HCT116 (cell line): ENCODE data around the gene GXYLT2. TPM values are rescaled to one million over a fixed set of nuclear protein-coding genes. Genes with fewer than 3 reads are reported as not detected.
A peak's percentile ranks its signal among the peaks of the same experiment; 100 is the strongest.

ENCODE experiments used
- ATAC-seq: fragments of 200-7000 bp; cut with Tn5 transposase; 2 replicates; pipeline ENCODE4 v1.9.1; 2020; ENCODE audit warnings: mild to moderate bottlenecking, moderate library complexity
- BruUV-seq: library from RNA; stranded (reverse); fragments of 400-500 nt; replicated peaks from 2 replicates; lab custom pipeline; 2021; lab: Mats Ljungman, UMichigan
- CTCF ChIA-PET: fragments of 300-600 bp; sonication (Branson Sonifier 250); formaldehyde crosslinking; loops from one replicate; lab custom pipeline; 2021; ENCODE audit warnings: antibody characterized with exemption; lab: Charles Lee
- POLR2A ChIA-PET: fragments of 300-600, 350-600 bp; sonication (Branson Sonifier 250); formaldehyde crosslinking; loops from one replicate; lab custom pipeline; 2021; ENCODE audit warnings: antibody characterized with exemption; lab: Charles Lee
- RAD21 ChIA-PET, 2 experiments: fragments of 300-600 bp; sonication (Branson Sonifier 250); formaldehyde crosslinking; loops; one replicate each; lab custom pipeline; 2023; ENCODE audit warnings: low total read pairs in 2 of 2; ENCODE audit not compliant: uncharacterized antibody in 2 of 2, unreplicated experiment in 2 of 2, low non-redundant PET in 1 of 2; lab: Charles Lee
- DNase-seq: peaks from one replicate; pipeline ENCODE4 v3.0.0-alpha.2; 2010; ENCODE audit warnings: low read depth, low spot score
- H2AFZ ChIP-seq: fragments of 200-600 bp; shearing (Covaris generic), sonication (generic); 2 replicates; pipeline ENCODE4 v1.6.1; 2017; ENCODE audit warnings: low read depth, mixed run types, mixed read lengths, antibody characterized with exemption, low read length; ENCODE audit not compliant: poor library complexity, severe bottlenecking
- H3K27ac ChIP-seq: 2 replicates; pipeline ENCODE4 v1.5.1; 2012; ENCODE audit warnings: low read depth, low read length
- H3K27me3 ChIP-seq: fragments of 200-600 bp; sonication (generic); 2 replicates; pipeline ENCODE4 v1.6.1; 2016; ENCODE audit warnings: mixed run types, low read length, mixed read lengths; ENCODE audit not compliant: insufficient read depth
- H3K36me3 ChIP-seq, 2 experiments: fragments of 200-500 bp in 1 of 2; fragments of 200-600 bp in 1 of 2; sonication (Bioruptor generic) in 1 of 2; sonication (generic) in 1 of 2; 2 replicates each; pipeline versions ENCODE4 v1.5.1 to v1.6.1; 2014 to 2016; ENCODE audit warnings: low read length in 2 of 2, inconsistent platforms in 1 of 2, mixed read lengths in 1 of 2, mixed run types in 1 of 2; ENCODE audit not compliant: insufficient read depth in 2 of 2, control insufficient read depth in 1 of 2
- H3K4me1 ChIP-seq, 2 experiments: fragments of 200-600 bp in 1 of 2; sonication (generic) in 1 of 2; 2 replicates each; pipeline versions ENCODE4 v1.5.1 to v1.6.1; 2012 to 2017; ENCODE audit warnings: low read length in 2 of 2, inconsistent platforms in 1 of 2, mild to moderate bottlenecking in 1 of 2, mixed read lengths in 1 of 2, mixed run types in 1 of 2, moderate library complexity in 1 of 2; ENCODE audit not compliant: insufficient read depth in 2 of 2, control insufficient read depth in 1 of 2
- H3K4me2 ChIP-seq: fragments of 200-600 bp; sonication (generic); 2 replicates; pipeline ENCODE4 v1.6.1; 2017; ENCODE audit warnings: mixed run types, low read length, mixed read lengths
- H3K4me3 ChIP-seq, 2 experiments: fragments of 200-600 bp in 1 of 2; sonication (generic) in 1 of 2; replicated peaks in 1 of 2; 2 replicates each; pipeline ENCODE4 v1.5.1; 2011 to 2016; ENCODE audit warnings: low read length in 2 of 2, control low read depth in 1 of 2, low read depth in 1 of 2, mild to moderate bottlenecking in 1 of 2, mixed read lengths in 1 of 2, mixed run types in 1 of 2
- H3K79me2 ChIP-seq: fragments of 200-600 bp; sonication (generic); 2 replicates; pipeline ENCODE4 v1.6.1; 2017; ENCODE audit warnings: mild to moderate bottlenecking, mixed run types, low read length, moderate library complexity, mixed read lengths; ENCODE audit not compliant: insufficient read depth
- H3K9ac ChIP-seq: fragments of 200-600 bp; sonication (generic); 2 replicates; pipeline ENCODE4 v1.6.1; 2016; ENCODE audit warnings: low read length, mixed read lengths
- H3K9me2 ChIP-seq: fragments of 200-600 bp; sonication (generic), shearing (Covaris generic); 2 replicates; pipeline ENCODE4 v1.6.1; 2017; ENCODE audit warnings: mixed run types, mild to moderate bottlenecking, moderate library complexity; ENCODE audit not compliant: insufficient read depth
- H3K9me3 ChIP-seq, 2 experiments: fragments of 200-500 bp in 1 of 2; fragments of 200-600 bp in 1 of 2; sonication (Bioruptor generic) in 1 of 2; sonication (generic) in 1 of 2; 2 replicates each; pipeline ENCODE4 v1.6.1; 2014 to 2017; ENCODE audit warnings: low read length in 2 of 2, mixed read lengths in 2 of 2, inconsistent platforms in 1 of 2, low read depth in 1 of 2, mild to moderate bottlenecking in 1 of 2, mixed run types in 1 of 2, moderate library complexity in 1 of 2; ENCODE audit not compliant: control insufficient read depth in 1 of 2, insufficient read depth in 1 of 2
- H4K20me1 ChIP-seq: fragments of 200-600 bp; sonication (generic), shearing (Covaris generic); 2 replicates; pipeline ENCODE4 v1.6.1; 2017; ENCODE audit warnings: mixed run types, mild to moderate bottlenecking, moderate library complexity; ENCODE audit not compliant: insufficient read depth
- CEBPB ChIP-seq: IDR thresholded peaks from 2 replicates; pipeline ENCODE4 v1.6.1; 2012; ENCODE audit warnings: low read depth
- EZH2 ChIP-seq: fragments of 200-600 bp; sonication (generic); IDR thresholded peaks from 2 replicates; pipeline ENCODE4 v1.6.1; 2017; ENCODE audit warnings: antibody characterized with exemption, mixed run types
- EZH2phosphoT487 ChIP-seq: fragments of 200-600 bp; IDR thresholded peaks from 2 replicates; pipeline ENCODE4 v1.6.1; 2018; ENCODE audit warnings: antibody characterized with exemption, borderline replicate concordance
- JUND ChIP-seq: IDR thresholded peaks from 2 replicates; pipeline ENCODE4 v1.6.1; 2012
- YY1 ChIP-seq: IDR thresholded peaks from 2 replicates; pipeline ENCODE4 v1.6.1; 2011; ENCODE audit warnings: low read length, low read depth, moderate library complexity, mild to moderate bottlenecking; ENCODE audit not compliant: insufficient replicate concordance; ENCODE audit errors: extremely low read depth
- ZFX ChIP-seq: fragments of 450-650 bp; IDR thresholded peaks from 2 replicates; pipeline ENCODE4 v1.6.1; 2017
- intact Hi-C: fragments of 100-400 bp; cut with micrococcal nuclease; formaldehyde crosslinking; loops from 2 replicates; pipeline ENCODE4 v1.10.0; 2022
- total RNA-seq: library from RNA; stranded (reverse); gene quantifications from one replicate; pipeline ENCODE4 v1.2.1, GENCODE V29; 2021; ENCODE audit not compliant: unreplicated experiment
- TF ChIP-seq, protein P1 (sequence below), 3 experiments: fragments of 200-600 bp in 1 of 3; sonication (generic) in 1 of 3; IDR thresholded peaks in 2 of 3; conservative IDR thresholded peaks in 1 of 3; 2 replicates each; pipeline ENCODE4 v1.5.1; 2012 to 2017; ENCODE audit warnings: low read depth in 2 of 3, low read length in 2 of 3, antibody characterized with exemption in 1 of 3, borderline replicate concordance in 1 of 3, control low read depth in 1 of 3, mild to moderate bottlenecking in 1 of 3, mixed read lengths in 1 of 3, mixed run types in 1 of 3, moderate library complexity in 1 of 3; ENCODE audit not compliant: insufficient read depth in 1 of 3

GXYLT2 gene
- total RNA-seq, 1 experiment from 2014 or later, result 5.6 TPM

DNA sequence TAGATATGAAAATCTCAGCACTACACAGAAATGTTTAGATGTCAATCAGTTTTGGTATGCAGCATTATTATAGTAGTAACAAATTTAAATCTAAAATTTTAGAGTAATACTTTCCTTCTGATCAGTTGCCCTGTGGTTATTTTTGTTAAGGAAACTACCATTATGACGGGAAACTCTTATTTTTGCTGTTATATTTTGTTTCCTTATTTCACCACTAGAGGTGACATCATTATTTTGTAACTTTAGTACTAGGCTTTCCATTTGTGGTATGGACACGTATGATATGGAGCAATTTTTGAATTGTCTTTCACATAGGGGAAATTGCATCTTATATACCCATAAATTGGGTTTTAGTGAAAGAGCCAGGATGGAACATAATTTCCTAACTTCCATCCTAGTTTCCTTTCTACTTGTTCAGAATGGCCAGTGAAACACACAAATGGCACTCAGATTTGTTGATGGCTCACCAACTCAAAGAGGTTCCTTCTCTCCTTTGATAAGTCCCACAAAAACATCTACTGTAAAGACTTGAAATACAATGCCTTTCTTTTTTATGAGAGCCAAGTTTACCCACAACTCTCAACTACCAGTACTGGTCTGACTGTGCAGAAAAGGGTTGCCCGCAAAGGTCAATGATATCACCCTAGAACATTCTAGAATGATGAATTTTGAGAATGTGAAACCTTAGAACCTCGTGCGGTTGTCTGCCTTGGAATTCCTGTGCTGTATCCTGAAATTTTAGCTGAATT lies 89.4 kb downstream of the GXYLT2 start:
- Histone ChIP-seq H3K36me3 (no peaks in the 10 kb centered on the region), H3K79me2 (no peaks in the 10 kb centered on the region), H3K4me3 (no peak overlapping the region), H4K20me1 (no peaks in the 10 kb centered on the region), H3K27ac (no peak overlapping the region), H3K9me3 (no peaks in the 10 kb centered on the region), H3K27me3 (no peaks in the 10 kb centered on the region), H3K4me1 (no peaks in the 10 kb centered on the region; a peak in 2 of 4 replicates), H3K4me2 (no peak overlapping the region), H2AFZ (no peak overlapping the region), H3K9ac (no peak overlapping the region), H3K9me2 (no peaks in the 10 kb centered on the region)
- CTCF ChIA-PET, result no interaction called here
- RAD21 ChIA-PET, result no interaction called here
- ATAC-seq (no peak), DNase-seq (no peak)
- no TSS peak for BruUV-seq
- TF ChIP-seq YY1 (no peak), EZH2phosphoT487 (no peak), EZH2 (no peak), ZFX (no peak), JUND (no peak), CEBPB (no peak)
- TF ChIP-seq, protein P1, sequence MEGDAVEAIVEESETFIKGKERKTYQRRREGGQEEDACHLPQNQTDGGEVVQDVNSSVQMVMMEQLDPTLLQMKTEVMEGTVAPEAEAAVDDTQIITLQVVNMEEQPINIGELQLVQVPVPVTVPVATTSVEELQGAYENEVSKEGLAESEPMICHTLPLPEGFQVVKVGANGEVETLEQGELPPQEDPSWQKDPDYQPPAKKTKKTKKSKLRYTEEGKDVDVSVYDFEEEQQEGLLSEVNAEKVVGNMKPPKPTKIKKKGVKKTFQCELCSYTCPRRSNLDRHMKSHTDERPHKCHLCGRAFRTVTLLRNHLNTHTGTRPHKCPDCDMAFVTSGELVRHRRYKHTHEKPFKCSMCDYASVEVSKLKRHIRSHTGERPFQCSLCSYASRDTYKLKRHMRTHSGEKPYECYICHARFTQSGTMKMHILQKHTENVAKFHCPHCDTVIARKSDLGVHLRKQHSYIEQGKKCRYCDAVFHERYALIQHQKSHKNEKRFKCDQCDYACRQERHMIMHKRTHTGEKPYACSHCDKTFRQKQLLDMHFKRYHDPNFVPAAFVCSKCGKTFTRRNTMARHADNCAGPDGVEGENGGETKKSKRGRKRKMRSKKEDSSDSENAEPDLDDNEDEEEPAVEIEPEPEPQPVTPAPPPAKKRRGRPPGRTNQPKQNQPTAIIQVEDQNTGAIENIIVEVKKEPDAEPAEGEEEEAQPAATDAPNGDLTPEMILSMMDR (IDR thresholded peaks at IDR 0.05 in 2 of 3, conservative IDR thresholded peaks at IDR 0.05 in 1 of 3; ENCODE audit: borderline replicate concordance in 1 of 3, insufficient read depth in 1 of 3, low read depth in 2 of 3, low read length in 2 of 3), result peak in 1 of 3 experiments; percentile 36; a peak in 2 of 6 replicates
- POLR2A ChIA-PET, result no interaction called here
- intact Hi-C loops, result no loop called here
